K562 (cell line): ENCODE measurements around the gene FPR1. TPM values are rescaled to one million over a fixed set of nuclear protein-coding genes. Genes with fewer than 3 reads are reported as not detected.

Experiments
- C11orf30 ChIP-seq: fragments of 450-650 bp; IDR thresholded peaks from 2 replicates; pipeline ENCODE4 v1.6.1; 2016; ENCODE audit warnings: low read depth, mild to moderate bottlenecking
- DEAF1 ChIP-seq: fragments of 450-650 bp; formaldehyde crosslinking; IDR thresholded peaks from 2 replicates; pipeline ENCODE4 v1.4.0; 2020; ENCODE audit warnings: mild to moderate bottlenecking, moderate library complexity
- DLX4 ChIP-seq: fragments of 250-450 bp; sonication (Bioruptor Pico); IDR thresholded peaks from 2 replicates; pipeline ENCODE4 v1.6.1; 2021; ENCODE audit warnings: mild to moderate bottlenecking
- DNMT1 ChIP-seq: fragments of 450-650 bp; IDR thresholded peaks from 2 replicates; pipeline ENCODE4 v1.6.1; 2016; ENCODE audit warnings: antibody characterized with exemption, mild to moderate bottlenecking
- FOXJ3 ChIP-seq: sonication (generic); formaldehyde crosslinking; IDR thresholded peaks from 2 replicates; pipeline ENCODE4 v1.4.0; 2020; ENCODE audit warnings: mild to moderate bottlenecking, missing genetic modification reagents
- NFE2 ChIP-seq: IDR thresholded peaks from 2 replicates; pipeline ENCODE4 v1.6.1; 2014; ENCODE audit warnings: antibody characterized with exemption, low read depth
- RBM34 ChIP-seq: fragments of 200-400 bp; formaldehyde crosslinking; IDR thresholded peaks from 2 replicates; pipeline ENCODE4 v1.6.1; 2018; ENCODE audit warnings: low read length, borderline replicate concordance; ENCODE audit not compliant: insufficient read depth
- RHOXF2B ChIP-seq: fragments of 250-450 bp; sonication (Bioruptor Pico); conservative IDR thresholded peaks from 2 replicates; pipeline ENCODE4 v1.5.1; 2021
- TEAD2 ChIP-seq: fragments of 450-650 bp; IDR thresholded peaks from 2 replicates; pipeline ENCODE4 v1.6.1; 2016; ENCODE audit warnings: missing genetic modification characterization, control low read depth, missing compliant biosample characterization
- YBX1 ChIP-seq: fragments of 450-650 bp; IDR thresholded peaks from 2 replicates; pipeline ENCODE4 v1.7.1; 2016; ENCODE audit warnings: mild to moderate bottlenecking
- ZEB2 ChIP-seq: fragments of 450-650 bp; IDR thresholded peaks from 2 replicates; pipeline ENCODE4 v1.6.1; 2016
- ZNF146 ChIP-seq: IDR thresholded peaks from one replicate; pipeline ENCODE4 v1.6.1; 2018; ENCODE audit warnings: missing compliant biosample characterization; ENCODE audit not compliant: unreplicated experiment
- ZNF518B ChIP-seq: fragments of 250-450 bp; sonication (Bioruptor Pico); IDR thresholded peaks from 2 replicates; pipeline ENCODE4 v1.5.0; 2021; ENCODE audit warnings: mild to moderate bottlenecking, moderate library complexity
- ZNF77 ChIP-seq: fragments of 250-450 bp; sonication (Bioruptor Pico); IDR thresholded peaks from 2 replicates; pipeline ENCODE4 v1.5.0; 2020
- ZNF778 ChIP-seq: fragments of 450-650 bp; formaldehyde crosslinking; IDR thresholded peaks from 2 replicates; pipeline ENCODE4 v1.4.0; 2020; ENCODE audit warnings: mild to moderate bottlenecking, moderate library complexity
- polyA plus RNA-seq, 8 experiments: library from polyadenylated mRNA; depleted of rRNA in 4 of 8; stranded (reverse) in 5 of 8; unstranded in 3 of 8; fragments of >200 nt; fragmentation: Nextera tagmentation in 2 of 8; fragmentation: Illumina TruSeq in 1 of 8; extraction: Ambion mirVana in 2 of 8; extraction: Trizol in 1 of 8; gene quantifications; 2 replicates each; pipeline versions ENCODE4 v1.2.1 to v1.2.3, GENCODE V29; 2011 to 2014; ENCODE audit warnings: inconsistent platforms in 1 of 8, missing spikeins in 1 of 8
- total RNA-seq, 7 experiments: library from RNA; depleted of rRNA in 6 of 7; stranded (reverse); fragments of >200 nt in 6 of 7; fragmentation: Illumina TruSeq in 2 of 7; extraction: Trizol in 2 of 7; gene quantifications; 2 replicates each; pipeline versions ENCODE4 v1.2.1 to v1.2.3, GENCODE V29; 2011 to 2021; ENCODE audit warnings: low replicate concordance in 1 of 7

The FPR1 gene
- total and polyA plus RNA-seq, 9 of the 15 experiments (the other 6 are each of a cell fraction or from before 2014, with no cell fraction given): 0.06 to 0.25 (median 0.14) TPM; not detected in 4

DNA sequence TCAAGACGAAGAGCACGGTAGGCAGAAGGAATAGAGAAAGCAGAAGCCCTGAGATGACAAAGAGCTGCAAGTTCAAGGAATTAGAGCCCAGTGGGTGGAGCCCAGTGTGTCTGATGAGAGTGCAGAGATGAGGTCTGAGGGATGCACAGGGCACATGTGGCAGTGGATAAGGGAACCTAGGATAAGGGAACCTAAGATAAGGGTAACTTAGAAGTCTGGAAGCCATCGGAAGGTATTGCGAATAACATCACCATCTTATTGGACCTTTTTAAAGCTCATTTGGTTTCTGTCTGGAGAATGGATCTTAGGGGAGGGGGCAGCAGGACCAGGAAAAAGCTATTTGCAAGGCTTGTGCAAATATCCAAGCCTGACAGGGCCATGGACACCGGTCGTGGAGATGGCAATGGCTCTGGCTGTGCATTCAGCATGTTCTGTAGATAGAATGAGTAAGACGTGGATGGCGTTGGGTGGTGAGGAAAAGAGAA, 44.6 kb upstream of the FPR1 start (continued):
- TF ChIP-seq ZNF146 (CRISPR knock-in tag) (no peak), RHOXF2B (CRISPR knock-in tag) (no peak), NFE2 (peak; percentile 57), DEAF1 (no peak), FOXJ3 (CRISPR knock-in tag) (no peak), DLX4 (CRISPR knock-in tag) (no peak), ZNF77 (CRISPR knock-in tag) (no peak), YBX1 (no peak), DNMT1 (no peak), ZEB2 (peak; percentile 92), RBM34 (no peak), TEAD2 (tag) (no peak), C11orf30 (no peak; the same call in 1 of the 2 replicates), ZNF518B (CRISPR knock-in tag) (no peak), ZNF778 (no peak)
